ENCODE measurements around the gene GPR17.

GPR17 gene

DNA sequence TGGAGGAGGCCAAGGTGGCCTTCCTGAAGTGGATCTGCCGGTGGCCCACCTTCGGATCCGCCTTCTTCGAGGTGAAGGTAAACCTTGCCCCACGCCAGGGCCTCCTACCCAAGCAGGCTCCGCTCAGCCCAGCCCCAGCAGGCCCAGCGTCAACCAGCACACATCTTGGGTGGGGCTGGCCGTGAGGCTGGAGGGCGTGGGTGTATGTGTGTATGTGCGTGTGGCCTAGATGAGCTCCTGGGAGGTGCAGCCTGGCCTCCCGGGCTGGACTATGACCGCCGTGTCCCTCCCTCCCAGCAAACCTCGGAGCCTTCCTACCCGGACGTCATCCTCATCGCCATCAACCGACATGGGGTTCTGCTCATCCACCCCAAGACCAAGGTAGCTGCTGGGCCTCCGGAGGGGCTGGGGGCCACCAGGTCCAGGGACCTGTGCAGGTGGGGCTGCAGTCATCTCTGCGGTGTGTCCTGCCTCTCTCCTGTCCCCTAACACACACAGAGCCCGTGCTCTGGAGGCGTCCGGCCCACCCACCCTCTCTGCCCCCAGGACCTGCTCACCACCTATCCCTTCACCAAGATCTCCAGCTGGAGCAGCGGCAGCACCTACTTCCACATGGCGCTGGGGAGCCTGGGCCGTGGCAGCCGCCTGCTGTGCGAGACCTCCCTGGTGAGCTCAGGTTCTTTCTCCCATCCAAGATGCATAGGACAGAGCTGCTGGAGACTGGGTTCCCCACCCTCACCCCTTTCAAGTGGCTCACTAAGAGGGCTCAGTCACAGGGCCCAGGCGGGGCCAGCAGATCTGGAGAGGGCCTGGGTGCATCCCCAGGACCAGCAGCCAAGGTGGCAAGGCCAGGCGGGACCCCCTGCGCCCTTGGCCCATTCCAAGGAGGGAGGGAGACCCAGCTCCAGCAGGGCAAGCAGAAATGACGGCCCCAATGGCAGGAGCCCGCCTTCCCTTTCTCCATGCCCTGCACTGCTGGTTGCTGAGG is 9.4 kb upstream of the GPR17 start:
- no peak for DNase-seq
- Histone ChIP-seq H3K4me1 (ENCODE audit: control insufficient read depth, insufficient read depth, low read length, poor library complexity, severe bottlenecking) (peaks cover 73% of the 10 kb centered on the region), H3K36me3 (ENCODE audit: control insufficient read depth, insufficient read depth, low read length) (no peaks in the 10 kb centered on the region), H3K9me3 (ENCODE audit: control insufficient read depth, low read length) (no peaks in the 10 kb centered on the region), H3K27ac (ENCODE audit: insufficient read depth, low read length, poor library complexity, severe bottlenecking) (peak overlapping the region; percentile 32), H3K27me3 (replicated peaks; ENCODE audit: control insufficient read depth, insufficient read depth, low read length, poor library complexity, severe bottlenecking) (no peaks in the 10 kb centered on the region), H3K4me3 (ENCODE audit: insufficient read depth, low read depth, low read length, poor library complexity, severe bottlenecking) (no peak overlapping the region)

DNA sequence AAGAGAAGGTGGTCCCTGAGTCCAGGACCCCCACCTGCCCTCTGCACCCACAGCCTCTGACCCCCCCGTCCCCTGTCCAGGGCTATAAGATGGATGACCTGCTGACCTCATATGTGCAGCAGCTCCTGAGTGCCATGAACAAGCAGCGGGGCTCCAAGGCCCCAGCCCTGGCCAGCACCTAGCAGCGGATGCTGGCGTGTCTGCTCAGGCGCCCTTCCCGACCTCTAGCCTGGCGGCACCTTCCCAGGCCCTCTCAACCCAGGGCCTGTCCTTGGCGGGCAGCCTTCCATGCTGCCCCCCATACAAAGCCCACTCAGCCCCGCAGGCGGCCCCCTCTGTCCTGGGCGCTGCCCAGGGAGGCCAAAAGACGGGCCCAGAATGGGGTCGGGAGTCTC is 8.7 kb upstream of the GPR17 start:
- H3K27me3 ChIP-seq (replicated peaks; ENCODE audit: control insufficient read depth, insufficient read depth, low read length, poor library complexity, severe bottlenecking): no peaks in the 10 kb centered on the region

DNA sequence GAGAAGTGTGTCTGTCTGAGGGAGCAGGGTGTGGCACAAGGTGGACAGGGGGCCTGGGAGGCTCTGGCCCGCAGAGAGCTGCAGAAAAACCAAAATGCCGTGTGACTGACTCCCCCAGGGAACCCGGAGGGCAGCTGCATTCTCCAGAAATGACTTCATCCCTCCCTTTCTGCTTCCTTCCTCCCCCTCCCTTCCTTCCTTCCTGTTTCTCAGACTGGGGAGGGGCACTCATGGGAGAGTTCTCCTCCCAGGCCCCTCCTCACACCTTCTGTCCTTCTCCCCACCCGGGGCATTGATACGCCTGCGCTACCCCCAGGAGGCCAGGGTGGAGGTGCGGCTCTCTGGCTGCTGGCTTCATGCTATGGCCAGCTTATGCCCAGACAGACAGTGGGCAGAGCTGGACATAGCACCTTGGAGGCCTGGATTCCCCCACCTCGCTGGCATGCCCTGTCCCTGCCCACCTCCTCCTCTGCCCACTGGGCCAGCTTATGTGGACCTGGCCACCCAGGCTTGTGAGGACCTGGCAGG is 8.2 kb upstream of the GPR17 start:
- Histone ChIP-seq H3K27ac (ENCODE audit: insufficient read depth, low read length, poor library complexity, severe bottlenecking) (peak overlapping the region; percentile 32), H3K4me1 (ENCODE audit: control insufficient read depth, insufficient read depth, low read length, poor library complexity, severe bottlenecking) (peaks cover 83% of the 10 kb centered on the region)

More for the DNA sequence above, 8.7 kb upstream of the GPR17 start:
- no peak for DNase-seq
- Histone ChIP-seq H3K36me3 (ENCODE audit: control insufficient read depth, insufficient read depth, low read length) (no peaks in the 10 kb centered on the region), H3K4me3 (ENCODE audit: insufficient read depth, low read depth, low read length, poor library complexity, severe bottlenecking) (peak overlapping the region; percentile 17), H3K27ac (ENCODE audit: insufficient read depth, low read length, poor library complexity, severe bottlenecking) (peak overlapping the region; percentile 32), H3K4me1 (ENCODE audit: control insufficient read depth, insufficient read depth, low read length, poor library complexity, severe bottlenecking) (peaks cover 79% of the 10 kb centered on the region), H3K9me3 (ENCODE audit: control insufficient read depth, low read length) (no peaks in the 10 kb centered on the region)

DNA sequence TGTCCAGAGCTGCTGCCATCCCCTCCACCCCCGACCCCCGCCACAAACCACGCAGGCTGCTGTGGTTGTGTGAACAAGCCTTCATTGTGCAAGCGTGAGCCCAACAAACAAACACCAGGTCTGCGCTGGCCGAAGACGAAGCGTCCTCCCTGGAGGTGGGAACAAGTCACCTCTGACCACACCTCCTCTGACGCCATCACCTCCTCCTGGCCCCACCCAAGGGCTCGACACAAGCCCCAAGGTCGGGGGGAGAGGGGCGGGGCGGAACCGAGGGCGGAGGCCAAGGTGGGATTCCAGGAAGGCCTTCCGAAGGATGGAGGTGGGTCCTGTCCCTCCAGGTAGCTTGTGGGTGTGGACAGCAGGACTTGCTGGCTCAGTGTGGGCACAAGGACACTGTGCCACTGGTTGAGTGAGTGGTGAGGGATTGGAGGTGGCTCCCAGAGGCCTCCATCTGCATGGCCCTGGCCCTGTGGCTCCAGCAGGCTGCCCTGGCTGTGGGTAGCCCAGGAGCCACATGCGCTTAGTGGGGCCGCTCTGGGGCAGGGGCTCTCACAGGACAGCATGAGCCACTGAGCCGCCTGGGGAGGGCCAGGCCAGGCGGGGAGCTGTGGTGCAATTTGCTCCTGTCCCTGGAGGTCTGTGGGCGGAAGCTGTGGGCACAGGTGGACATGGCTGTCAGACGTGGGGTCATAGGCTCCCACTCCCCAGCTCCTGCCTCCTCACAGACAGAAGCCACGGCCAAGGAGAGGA is 7.4 kb upstream of the GPR17 start:
- Histone ChIP-seq H3K36me3 (ENCODE audit: control insufficient read depth, insufficient read depth, low read length) (no peaks in the 10 kb centered on the region), H3K9me3 (ENCODE audit: control insufficient read depth, low read length) (no peaks in the 10 kb centered on the region), H3K4me1 (ENCODE audit: control insufficient read depth, insufficient read depth, low read length, poor library complexity, severe bottlenecking) (peaks cover 79% of the 10 kb centered on the region), H3K27me3 (replicated peaks; ENCODE audit: control insufficient read depth, insufficient read depth, low read length, poor library complexity, severe bottlenecking) (no peaks in the 10 kb centered on the region), H3K4me3 (ENCODE audit: insufficient read depth, low read depth, low read length, poor library complexity, severe bottlenecking) (no peak overlapping the region), H3K27ac (ENCODE audit: insufficient read depth, low read length, poor library complexity, severe bottlenecking) (peak overlapping the region; percentile 32)
- DNase-seq: no peak

More for the DNA sequence above, 8.2 kb upstream of the GPR17 start:
- Histone ChIP-seq H3K4me3 (ENCODE audit: insufficient read depth, low read depth, low read length, poor library complexity, severe bottlenecking) (peak overlapping the region; percentile 17), H3K9me3 (ENCODE audit: control insufficient read depth, low read length) (no peaks in the 10 kb centered on the region), H3K36me3 (ENCODE audit: control insufficient read depth, insufficient read depth, low read length) (no peaks in the 10 kb centered on the region), H3K27me3 (replicated peaks; ENCODE audit: control insufficient read depth, insufficient read depth, low read length, poor library complexity, severe bottlenecking) (no peaks in the 10 kb centered on the region)
- DNase-seq: no peak

DNA sequence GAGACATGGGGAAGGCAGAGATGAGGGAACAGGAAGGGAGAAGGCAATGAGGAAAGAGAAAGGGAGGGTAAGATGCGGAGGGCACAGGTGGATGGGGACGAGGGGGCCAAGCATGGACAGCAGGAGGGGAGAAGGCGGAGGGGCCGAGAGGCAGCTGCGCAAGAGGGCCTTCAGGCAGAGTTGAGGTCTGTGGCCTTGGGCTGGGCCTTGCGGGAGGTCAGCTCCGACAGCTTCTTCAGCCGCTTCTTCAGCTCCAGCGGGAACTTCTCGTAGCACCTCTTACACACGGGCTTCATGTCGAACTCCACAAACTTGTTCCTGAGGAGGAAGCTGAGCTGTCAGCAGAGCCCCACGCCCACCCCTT is 6.9 kb upstream of the GPR17 start:
- no peak overlapping the region for H3K4me3 ChIP-seq (ENCODE audit: insufficient read depth, low read depth, low read length, poor library complexity, severe bottlenecking)
- no peaks in the 10 kb centered on the region for H3K9me3 ChIP-seq (ENCODE audit: control insufficient read depth, low read length)
- DNase-seq: no peak
- H3K4me1 ChIP-seq (ENCODE audit: control insufficient read depth, insufficient read depth, low read length, poor library complexity, severe bottlenecking): peaks cover 76% of the 10 kb centered on the region
- H3K27ac ChIP-seq (ENCODE audit: insufficient read depth, low read length, poor library complexity, severe bottlenecking): peak overlapping the region; percentile 48
- no peaks in the 10 kb centered on the region for H3K36me3 ChIP-seq (ENCODE audit: control insufficient read depth, insufficient read depth, low read length)
- no peaks in the 10 kb centered on the region for H3K27me3 ChIP-seq (replicated peaks; ENCODE audit: control insufficient read depth, insufficient read depth, low read length, poor library complexity, severe bottlenecking)

DNA sequence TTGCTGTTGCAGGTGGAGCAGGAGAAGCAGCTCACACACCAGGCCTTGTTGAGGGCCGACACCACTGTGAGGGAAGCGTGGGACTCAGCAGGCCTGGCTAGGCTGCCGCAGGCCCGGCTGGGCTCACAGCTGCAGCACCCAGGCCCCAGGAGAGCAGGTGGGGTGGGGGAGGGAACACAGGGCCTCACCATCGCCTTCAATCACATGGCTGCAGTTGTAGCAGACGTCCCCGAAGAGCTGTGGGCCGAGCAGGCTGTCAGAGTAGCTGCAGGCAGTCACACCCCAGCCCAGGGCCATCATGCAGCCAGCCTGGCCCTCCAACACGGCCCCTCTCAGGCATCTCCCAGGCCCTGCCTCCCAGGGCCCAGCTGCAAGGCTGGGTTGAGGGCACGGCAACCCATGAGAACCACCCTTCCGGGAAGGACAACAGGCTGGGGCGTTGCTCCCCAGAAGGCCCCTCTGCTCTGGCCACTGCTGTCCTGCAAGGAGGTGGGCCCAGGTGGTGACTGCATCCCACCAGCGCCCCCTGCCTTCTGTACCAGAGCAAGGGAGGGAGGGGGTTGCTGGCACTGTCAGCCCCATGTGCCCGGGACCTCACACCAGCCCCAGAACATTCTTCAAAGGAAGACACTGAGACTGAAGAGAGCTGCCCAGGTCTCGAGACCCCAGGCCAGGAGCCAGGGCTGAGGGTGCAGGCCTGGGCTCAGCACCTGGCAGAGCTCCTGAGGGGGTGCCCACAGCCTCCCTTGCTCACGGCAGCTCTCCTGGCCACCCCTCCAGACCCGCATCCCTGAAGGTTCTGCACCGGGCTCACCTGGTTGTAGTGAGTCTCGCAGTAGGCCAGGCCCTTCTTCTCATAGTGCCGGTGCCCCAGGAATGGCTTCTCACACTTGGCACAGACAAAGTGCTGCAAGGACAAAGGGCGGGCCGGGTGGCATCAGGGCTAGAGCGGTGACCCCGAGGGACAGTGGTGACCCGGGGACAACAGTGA is 5.6 kb upstream of the GPR17 start:
- H3K4me3 ChIP-seq (ENCODE audit: insufficient read depth, low read depth, low read length, poor library complexity, severe bottlenecking): peak overlapping the region; percentile 57
- peaks cover 71% of the 10 kb centered on the region for H3K4me1 ChIP-seq (ENCODE audit: control insufficient read depth, insufficient read depth, low read length, poor library complexity, severe bottlenecking)
- H3K36me3 ChIP-seq (ENCODE audit: control insufficient read depth, insufficient read depth, low read length): no peaks in the 10 kb centered on the region
- H3K27me3 ChIP-seq (replicated peaks; ENCODE audit: control insufficient read depth, insufficient read depth, low read length, poor library complexity, severe bottlenecking): no peaks in the 10 kb centered on the region
- no peak for DNase-seq
- no peaks in the 10 kb centered on the region for H3K9me3 ChIP-seq (ENCODE audit: control insufficient read depth, low read length)
- peak overlapping the region; percentile 48 for H3K27ac ChIP-seq (ENCODE audit: insufficient read depth, low read length, poor library complexity, severe bottlenecking)

DNA sequence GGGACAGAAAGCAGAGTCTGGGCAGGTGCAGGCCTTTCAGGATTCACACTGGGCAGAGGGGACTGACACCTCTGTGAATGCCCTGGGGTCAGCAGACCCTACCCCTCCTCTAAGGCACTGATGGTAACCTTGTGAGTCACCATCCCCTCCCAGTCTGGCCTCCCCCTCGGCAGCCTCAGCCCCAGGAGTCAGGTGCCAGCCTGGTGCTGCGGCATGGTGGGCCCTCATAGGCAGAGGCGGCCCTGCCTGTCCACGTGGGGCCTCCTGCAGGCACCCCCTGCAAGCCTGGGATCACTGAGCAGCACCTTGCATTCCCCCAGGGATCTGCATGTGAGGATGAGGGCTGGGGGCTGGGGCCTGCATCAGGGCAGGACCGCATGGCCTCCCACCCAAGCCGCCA is 4.8 kb upstream of the GPR17 start:
- Histone ChIP-seq H3K27ac (ENCODE audit: insufficient read depth, low read length, poor library complexity, severe bottlenecking) (peak overlapping the region; percentile 55), H3K9me3 (ENCODE audit: control insufficient read depth, low read length) (no peaks in the 10 kb centered on the region), H3K27me3 (replicated peaks; ENCODE audit: control insufficient read depth, insufficient read depth, low read length, poor library complexity, severe bottlenecking) (no peaks in the 10 kb centered on the region), H3K4me1 (ENCODE audit: control insufficient read depth, insufficient read depth, low read length, poor library complexity, severe bottlenecking) (peaks cover 63% of the 10 kb centered on the region), H3K4me3 (ENCODE audit: insufficient read depth, low read depth, low read length, poor library complexity, severe bottlenecking) (peak overlapping the region; percentile 57), H3K36me3 (ENCODE audit: control insufficient read depth, insufficient read depth, low read length) (no peaks in the 10 kb centered on the region)
- no peak for DNase-seq

DNA sequence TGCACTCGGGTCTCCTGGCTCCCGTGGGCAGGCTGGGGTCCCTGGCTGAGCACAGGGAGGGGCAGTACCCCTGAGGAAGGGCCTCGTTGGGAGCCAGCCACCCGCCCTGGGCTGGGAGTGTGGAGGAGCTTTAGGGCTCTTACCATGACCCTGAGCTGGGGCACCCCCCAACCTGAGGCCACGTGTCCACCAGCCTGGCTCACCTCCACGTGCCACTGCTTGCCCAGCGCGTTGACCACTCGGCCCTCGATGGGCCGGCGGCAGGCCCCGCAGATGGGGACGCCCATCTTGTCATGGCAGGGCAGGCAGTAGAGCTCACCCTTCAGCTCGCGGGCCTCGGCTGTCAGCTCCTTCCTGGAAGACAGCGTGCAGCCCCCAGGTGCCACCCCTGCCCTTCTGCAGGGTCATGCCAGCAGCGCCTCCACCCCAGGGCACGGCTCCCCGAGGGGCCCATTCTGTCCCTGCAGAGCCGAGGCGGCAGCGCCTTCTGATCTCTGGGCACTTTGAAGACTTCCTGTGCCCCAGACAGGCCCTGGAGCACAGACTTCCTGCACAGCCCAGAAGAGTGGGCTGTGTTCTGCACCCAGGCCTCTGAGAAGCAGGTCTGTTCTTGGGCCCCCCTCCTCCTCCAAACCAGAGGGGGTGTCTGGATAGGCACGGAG is 4.0 kb upstream of the GPR17 start:
- Histone ChIP-seq H3K9me3 (ENCODE audit: control insufficient read depth, low read length) (no peaks in the 10 kb centered on the region), H3K36me3 (ENCODE audit: control insufficient read depth, insufficient read depth, low read length) (no peaks in the 10 kb centered on the region), H3K27ac (ENCODE audit: insufficient read depth, low read length, poor library complexity, severe bottlenecking) (peak overlapping the region; percentile 55), H3K4me1 (ENCODE audit: control insufficient read depth, insufficient read depth, low read length, poor library complexity, severe bottlenecking) (peaks cover 56% of the 10 kb centered on the region), H3K4me3 (ENCODE audit: insufficient read depth, low read depth, low read length, poor library complexity, severe bottlenecking) (peak overlapping the region; percentile 57), H3K27me3 (replicated peaks; ENCODE audit: control insufficient read depth, insufficient read depth, low read length, poor library complexity, severe bottlenecking) (no peaks in the 10 kb centered on the region)
- peak in 1 of 3 donors; percentile 29 for DNase-seq
